ENCODE results near the gene GRAMD1C.
A peak's percentile ranks its signal among the peaks of the same experiment; 100 is the strongest.

Gene GRAMD1C

DNA sequence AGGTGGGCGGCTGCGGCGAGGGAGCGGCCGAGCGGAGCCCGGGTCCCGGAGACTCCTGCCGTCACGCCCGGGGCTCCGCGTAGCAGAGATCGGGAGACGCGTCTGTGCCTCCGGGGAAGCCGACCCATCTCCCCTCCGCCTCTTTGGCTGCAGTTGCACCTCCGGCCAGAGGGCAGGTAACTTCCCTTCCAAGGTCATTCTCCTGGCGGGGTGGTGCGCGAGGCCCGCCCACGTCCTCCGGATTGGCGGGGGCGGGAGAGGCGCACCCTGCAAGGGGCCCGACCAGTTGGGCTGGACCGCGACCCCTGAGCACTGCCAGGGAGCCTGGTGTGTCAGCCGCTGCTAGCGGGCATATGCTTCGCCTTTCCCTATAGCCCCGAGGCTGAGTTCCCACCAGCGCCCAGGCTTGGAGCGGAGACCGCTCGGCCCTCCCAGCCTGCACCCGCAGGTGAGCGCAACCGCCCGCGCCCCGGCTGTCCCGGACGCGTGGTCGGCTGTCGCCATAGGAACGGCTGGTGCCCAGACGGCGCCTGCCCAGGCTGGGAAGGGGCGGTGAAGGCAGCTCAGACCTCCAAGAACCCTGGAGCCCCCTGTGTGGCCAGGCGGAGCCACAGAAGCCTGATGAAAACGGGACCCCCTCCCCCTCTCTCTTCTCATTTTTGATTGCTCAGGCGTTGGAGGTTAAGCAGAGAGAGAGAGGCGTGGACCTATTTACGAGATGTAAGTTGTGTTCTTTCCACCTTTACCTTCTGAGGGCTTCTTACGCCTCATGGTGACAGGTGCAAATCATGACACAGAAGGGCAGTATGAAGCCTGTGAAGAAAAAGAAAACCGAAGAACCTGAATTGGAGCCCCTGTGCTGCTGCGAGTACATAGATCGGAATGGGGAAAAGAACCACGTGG lies 109.7 kb downstream of the GRAMD1C start:
- Mint-ChIP-seq H3K9me3 (no peaks in the 10 kb centered on the region), H3K4me1 (no peaks in the 10 kb centered on the region), H3K27me3 (ENCODE audit: low read depth) (peaks cover 62% of the 10 kb centered on the region), H3K4me3 (peak overlapping the region; percentile 58 to 82 (median 73)), H3K36me3 (ENCODE audit: low read depth) (peaks cover 4% of the 10 kb centered on the region), H3K27ac (no peak overlapping the region)
- TF ChIP-seq, protein P1, sequence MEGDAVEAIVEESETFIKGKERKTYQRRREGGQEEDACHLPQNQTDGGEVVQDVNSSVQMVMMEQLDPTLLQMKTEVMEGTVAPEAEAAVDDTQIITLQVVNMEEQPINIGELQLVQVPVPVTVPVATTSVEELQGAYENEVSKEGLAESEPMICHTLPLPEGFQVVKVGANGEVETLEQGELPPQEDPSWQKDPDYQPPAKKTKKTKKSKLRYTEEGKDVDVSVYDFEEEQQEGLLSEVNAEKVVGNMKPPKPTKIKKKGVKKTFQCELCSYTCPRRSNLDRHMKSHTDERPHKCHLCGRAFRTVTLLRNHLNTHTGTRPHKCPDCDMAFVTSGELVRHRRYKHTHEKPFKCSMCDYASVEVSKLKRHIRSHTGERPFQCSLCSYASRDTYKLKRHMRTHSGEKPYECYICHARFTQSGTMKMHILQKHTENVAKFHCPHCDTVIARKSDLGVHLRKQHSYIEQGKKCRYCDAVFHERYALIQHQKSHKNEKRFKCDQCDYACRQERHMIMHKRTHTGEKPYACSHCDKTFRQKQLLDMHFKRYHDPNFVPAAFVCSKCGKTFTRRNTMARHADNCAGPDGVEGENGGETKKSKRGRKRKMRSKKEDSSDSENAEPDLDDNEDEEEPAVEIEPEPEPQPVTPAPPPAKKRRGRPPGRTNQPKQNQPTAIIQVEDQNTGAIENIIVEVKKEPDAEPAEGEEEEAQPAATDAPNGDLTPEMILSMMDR (IDR thresholded peaks at IDR 0.05; ENCODE audit: unreplicated experiment in 3 of 3) = no peak

DNA sequence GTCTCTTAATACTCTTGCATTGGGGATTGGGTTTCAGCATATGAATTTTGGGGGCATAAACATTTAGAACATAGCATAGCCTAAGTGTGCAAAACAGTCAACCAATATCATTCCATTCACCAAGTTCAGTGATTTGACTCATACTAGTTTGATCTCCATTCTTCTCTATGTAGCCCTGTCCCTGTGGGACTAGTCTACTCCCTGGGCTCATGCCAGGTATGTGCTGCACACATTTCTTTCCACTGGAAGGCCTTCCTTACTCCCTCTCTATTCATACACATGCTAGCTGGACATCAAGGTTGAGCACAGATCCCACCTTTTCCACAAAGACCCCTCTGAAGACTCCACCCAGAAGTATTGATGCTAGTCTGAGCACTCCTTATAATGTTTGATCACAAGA lies 114.3 kb downstream of the GRAMD1C start:
- H3K4me3 Mint-ChIP-seq = no peak overlapping the region
- H3K9me3 Mint-ChIP-seq = no peaks in the 10 kb centered on the region
- no peak overlapping the region for H3K27ac Mint-ChIP-seq
- H3K4me1 Mint-ChIP-seq = no peaks in the 10 kb centered on the region
- peaks cover 4% of the 10 kb centered on the region for H3K36me3 Mint-ChIP-seq (ENCODE audit: low read depth)
- TF ChIP-seq, protein P1 (IDR thresholded peaks at IDR 0.05; ENCODE audit: unreplicated experiment in 3 of 3) = no peak
- H3K27me3 Mint-ChIP-seq (ENCODE audit: low read depth) = peaks cover 33% of the 10 kb centered on the region

DNA sequence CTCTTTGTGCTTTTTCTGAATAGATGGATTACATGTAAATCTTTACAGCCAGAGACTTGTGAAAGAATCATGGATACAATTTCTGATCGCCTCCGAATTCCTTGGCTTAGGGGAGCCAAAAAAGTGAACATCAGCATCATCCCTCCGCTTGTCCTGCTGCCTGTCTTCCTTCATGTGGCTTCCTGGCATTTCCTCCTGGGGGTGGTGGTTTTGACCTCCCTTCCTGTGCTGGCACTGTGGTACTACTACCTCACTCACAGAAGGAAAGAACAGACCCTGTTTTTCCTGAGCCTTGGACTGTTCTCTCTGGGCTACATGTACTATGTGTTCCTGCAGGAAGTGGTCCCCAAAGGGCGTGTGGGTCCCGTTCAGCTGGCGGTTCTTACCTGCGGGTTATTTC lies 115.1 kb downstream of the GRAMD1C start:
- peaks cover 33% of the 10 kb centered on the region for H3K27me3 Mint-ChIP-seq (ENCODE audit: low read depth)
- no peak overlapping the region for H3K27ac Mint-ChIP-seq
- H3K4me3 Mint-ChIP-seq = no peak overlapping the region
- no peaks in the 10 kb centered on the region for H3K9me3 Mint-ChIP-seq
- peaks cover 4% of the 10 kb centered on the region for H3K36me3 Mint-ChIP-seq (ENCODE audit: low read depth)
- no peaks in the 10 kb centered on the region for H3K4me1 Mint-ChIP-seq
- TF ChIP-seq, protein P1 (IDR thresholded peaks at IDR 0.05; ENCODE audit: unreplicated experiment in 3 of 3) = no peak

DNA sequence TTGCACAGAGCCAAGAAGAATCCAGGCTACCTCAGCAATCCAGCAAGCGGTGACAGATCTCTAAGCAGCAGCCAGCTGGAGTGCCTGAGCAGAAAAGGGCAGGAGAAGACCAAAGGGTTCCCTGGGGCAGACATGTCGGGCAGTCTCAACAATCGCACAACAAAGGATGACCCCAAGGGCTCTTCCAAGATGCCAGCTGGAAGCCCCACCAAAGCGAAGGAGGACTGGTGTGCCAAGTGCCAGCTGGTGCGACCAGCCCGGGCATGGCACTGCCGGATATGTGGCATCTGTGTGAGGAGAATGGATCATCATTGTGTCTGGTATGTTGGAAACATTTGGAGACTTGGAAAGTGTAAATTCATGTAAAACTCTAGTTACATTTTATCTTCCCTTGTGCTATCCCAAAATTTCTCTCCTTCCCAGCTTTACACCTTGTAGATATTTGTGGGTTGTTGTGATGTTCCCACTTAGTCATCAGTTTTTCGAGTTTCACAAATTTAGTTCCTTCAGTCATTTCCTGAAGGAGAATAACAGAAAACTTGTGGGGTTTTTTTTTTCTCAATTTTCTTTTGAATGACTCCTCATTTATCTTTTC lies 115.6 kb downstream of the GRAMD1C start:
- peaks cover 4% of the 10 kb centered on the region for H3K36me3 Mint-ChIP-seq (ENCODE audit: low read depth)
- H3K9me3 Mint-ChIP-seq = no peaks in the 10 kb centered on the region
- H3K27ac Mint-ChIP-seq = no peak overlapping the region
- peaks cover 28% of the 10 kb centered on the region for H3K27me3 Mint-ChIP-seq (ENCODE audit: low read depth)
- H3K4me1 Mint-ChIP-seq = no peaks in the 10 kb centered on the region
- TF ChIP-seq, protein P1 (IDR thresholded peaks at IDR 0.05; ENCODE audit: unreplicated experiment in 3 of 3) = no peak
- no peak overlapping the region for H3K4me3 Mint-ChIP-seq

DNA sequence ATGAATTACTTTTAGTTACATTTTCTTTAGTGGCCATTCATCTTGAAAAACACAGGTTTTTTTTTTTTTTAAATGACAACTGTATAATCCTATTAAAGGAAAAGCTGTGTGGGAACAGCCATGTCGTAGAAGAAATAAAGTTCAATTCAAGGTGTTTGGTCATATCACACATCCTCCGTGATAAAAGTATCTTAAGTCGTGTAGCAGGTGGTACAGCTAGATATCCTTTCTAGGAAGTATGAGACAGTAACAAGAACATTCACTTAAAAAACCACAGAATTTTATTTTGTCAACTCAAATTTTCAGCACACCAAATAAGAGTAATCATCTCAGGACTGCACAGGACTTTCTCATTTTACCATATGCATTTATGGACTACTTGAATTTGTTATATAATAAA lies 125.3 kb downstream of the GRAMD1C start:
- H3K4me3 Mint-ChIP-seq = no peak overlapping the region
- H3K27ac Mint-ChIP-seq = no peak overlapping the region
- H3K9me3 Mint-ChIP-seq = no peaks in the 10 kb centered on the region
- no peaks in the 10 kb centered on the region for H3K27me3 Mint-ChIP-seq (ENCODE audit: low read depth)
- H3K36me3 Mint-ChIP-seq (ENCODE audit: low read depth) = peaks cover 7% of the 10 kb centered on the region
- no peaks in the 10 kb centered on the region for H3K4me1 Mint-ChIP-seq
- TF ChIP-seq, protein P1 (IDR thresholded peaks at IDR 0.05; ENCODE audit: unreplicated experiment in 3 of 3) = no peak

Measured in nephron (organoid).